Measurements from ENCODE around the gene EPRS1. TPM values are rescaled to one million over a fixed set of nuclear protein-coding genes. Genes with fewer than 3 reads are reported as not detected.
A peak's percentile ranks its signal among the peaks of the same experiment; 100 is the strongest.

The EPRS1 gene
- total RNA-seq, 1 experiment from 2014 or later: 182 TPM

GRCh38 chr1:220084460-220084859 lies 38.2 kb upstream of the EPRS1 start:
- Histone ChIP-seq H2AFZ (no peak overlapping the region), H3K36me3 (ENCODE audit: low read depth) (no peaks in the 10 kb centered on the region), H4K20me1 (ENCODE audit: insufficient read depth) (no peaks in the 10 kb centered on the region), H3K79me2 (ENCODE audit: low read depth) (peaks cover 29% of the 10 kb centered on the region), H3K27ac (peak overlapping the region; percentile 24), H3K9me2 (ENCODE audit: insufficient read depth) (no peaks in the 10 kb centered on the region), H3K27me3 (ENCODE audit: insufficient read depth, low read depth) (no peaks in the 10 kb centered on the region), H3K4me3 (no peak overlapping the region), H3K9me3 (ENCODE audit: insufficient read depth, low read depth) (no peaks in the 10 kb centered on the region), H3K4me2 (peak overlapping the region; percentile 37; the same call in 1 of the 2 replicates), H3K4me1 (replicated peaks; ENCODE audit: insufficient read depth) (peaks cover 12% of the 10 kb centered on the region), H3F3A (ENCODE audit: insufficient read depth, low read depth) (peaks cover 4% of the 10 kb centered on the region; the same call in 1 of the 2 replicates)
- TF ChIP-seq, protein P1, sequence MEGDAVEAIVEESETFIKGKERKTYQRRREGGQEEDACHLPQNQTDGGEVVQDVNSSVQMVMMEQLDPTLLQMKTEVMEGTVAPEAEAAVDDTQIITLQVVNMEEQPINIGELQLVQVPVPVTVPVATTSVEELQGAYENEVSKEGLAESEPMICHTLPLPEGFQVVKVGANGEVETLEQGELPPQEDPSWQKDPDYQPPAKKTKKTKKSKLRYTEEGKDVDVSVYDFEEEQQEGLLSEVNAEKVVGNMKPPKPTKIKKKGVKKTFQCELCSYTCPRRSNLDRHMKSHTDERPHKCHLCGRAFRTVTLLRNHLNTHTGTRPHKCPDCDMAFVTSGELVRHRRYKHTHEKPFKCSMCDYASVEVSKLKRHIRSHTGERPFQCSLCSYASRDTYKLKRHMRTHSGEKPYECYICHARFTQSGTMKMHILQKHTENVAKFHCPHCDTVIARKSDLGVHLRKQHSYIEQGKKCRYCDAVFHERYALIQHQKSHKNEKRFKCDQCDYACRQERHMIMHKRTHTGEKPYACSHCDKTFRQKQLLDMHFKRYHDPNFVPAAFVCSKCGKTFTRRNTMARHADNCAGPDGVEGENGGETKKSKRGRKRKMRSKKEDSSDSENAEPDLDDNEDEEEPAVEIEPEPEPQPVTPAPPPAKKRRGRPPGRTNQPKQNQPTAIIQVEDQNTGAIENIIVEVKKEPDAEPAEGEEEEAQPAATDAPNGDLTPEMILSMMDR (conservative IDR thresholded peaks at IDR 0.05): no peak
- no peak for TF ChIP-seq EZH2 (IDR thresholded peaks at IDR 0.05; ENCODE audit: low read depth)
- intact Hi-C loops (cut with micrococcal nuclease; ENCODE audit: unreplicated experiment): no loop called here
- ChIA-PET POLR2A (ENCODE audit: unreplicated experiment) (interaction anchor here (0.6 kb wide), 1 partner anchor 11 kb away, joined by 16 read pairs; no protein-coding TSS in a partner anchor), CTCF (no interaction called here)
- no TSS peak for BruUV-seq (replicated peaks)
- DNase-seq: peak in 1 of 2 experiments; percentile 49

- Histone ChIP-seq H3K79me2 (ENCODE audit: low read depth) (no peaks in the 10 kb centered on the region), H3K27ac (no peak overlapping the region), H3K9me3 (ENCODE audit: insufficient read depth, low read depth) (no peaks in the 10 kb centered on the region), H3K4me1 (replicated peaks; ENCODE audit: insufficient read depth) (no peaks in the 10 kb centered on the region), H3F3A (ENCODE audit: insufficient read depth, low read depth) (no peaks in the 10 kb centered on the region), H3K36me3 (ENCODE audit: low read depth) (peaks cover 11% of the 10 kb centered on the region), H3K4me2 (no peak overlapping the region), H3K27me3 (ENCODE audit: insufficient read depth, low read depth) (no peaks in the 10 kb centered on the region), H3K9me2 (ENCODE audit: insufficient read depth) (no peaks in the 10 kb centered on the region), H2AFZ (no peak overlapping the region), H3K4me3 (no peak overlapping the region), H4K20me1 (ENCODE audit: insufficient read depth) (no peaks in the 10 kb centered on the region)
- CTCF ChIA-PET: no interaction called here
- no peak for DNase-seq
- TF ChIP-seq EZH2 (IDR thresholded peaks at IDR 0.05; ENCODE audit: low read depth): no peak
- TF ChIP-seq, protein P1 (conservative IDR thresholded peaks at IDR 0.05): no peak
- intact Hi-C loops (cut with micrococcal nuclease; ENCODE audit: unreplicated experiment): no loop called here
- BruUV-seq (replicated peaks): no TSS peak
- POLR2A ChIA-PET (ENCODE audit: unreplicated experiment): no interaction called here
Measured at GRCh38 chr1:220077887-220078286, 31.6 kb upstream of the EPRS1 start.

DNA sequence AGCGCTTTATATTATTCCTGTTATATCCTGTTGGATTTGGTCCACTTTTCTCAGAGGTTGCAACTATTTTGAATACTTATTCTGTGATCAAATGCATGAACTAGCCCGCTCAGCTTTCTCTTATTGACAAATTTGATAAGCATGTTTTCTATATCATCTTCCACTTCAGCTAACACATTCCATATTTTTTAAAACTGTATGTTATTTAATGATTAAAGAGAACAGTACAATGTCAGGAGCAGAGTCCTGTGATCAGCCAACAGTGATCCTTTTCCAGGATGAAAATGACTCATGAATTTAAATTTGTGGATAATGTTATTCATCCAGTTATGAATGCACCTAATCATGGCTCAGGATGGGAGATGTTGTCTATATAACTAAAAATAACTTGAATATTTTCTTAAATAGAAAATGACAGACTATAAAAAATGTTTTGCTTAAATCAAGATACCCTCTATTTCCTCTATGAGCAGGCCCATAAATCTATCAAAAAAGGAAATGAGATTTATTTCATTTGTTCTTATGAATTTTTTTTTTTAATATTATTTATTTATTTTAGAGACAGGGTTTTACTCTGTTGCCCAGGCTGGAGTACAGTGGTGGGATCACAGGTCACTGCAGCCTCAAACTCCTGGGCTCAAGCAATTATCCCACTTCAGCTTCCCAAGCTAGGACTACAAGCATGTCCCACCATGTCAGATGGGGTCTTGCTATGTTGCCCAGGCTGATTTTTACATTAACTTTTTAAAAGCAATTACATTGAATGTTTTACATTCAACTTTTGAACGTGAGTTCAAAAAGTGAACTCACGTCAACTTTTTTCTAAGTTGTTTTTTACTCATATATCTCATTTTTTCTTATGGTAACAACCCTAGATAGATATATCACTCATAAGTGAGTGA lies 30.8 kb upstream of the EPRS1 start:
- ChIA-PET CTCF (no interaction called here), POLR2A (ENCODE audit: unreplicated experiment) (no interaction called here)
- Histone ChIP-seq H3K79me2 (ENCODE audit: low read depth) (no peaks in the 10 kb centered on the region), H3F3A (ENCODE audit: insufficient read depth, low read depth) (no peaks in the 10 kb centered on the region), H3K4me3 (no peak overlapping the region), H2AFZ (no peak overlapping the region), H4K20me1 (ENCODE audit: insufficient read depth) (no peaks in the 10 kb centered on the region), H3K27ac (no peak overlapping the region), H3K4me1 (replicated peaks; ENCODE audit: insufficient read depth) (no peaks in the 10 kb centered on the region), H3K9me3 (ENCODE audit: insufficient read depth, low read depth) (no peaks in the 10 kb centered on the region), H3K36me3 (ENCODE audit: low read depth) (peaks cover 17% of the 10 kb centered on the region), H3K9me2 (ENCODE audit: insufficient read depth) (no peaks in the 10 kb centered on the region), H3K27me3 (ENCODE audit: insufficient read depth, low read depth) (no peaks in the 10 kb centered on the region), H3K4me2 (no peak overlapping the region)
- no TSS peak for BruUV-seq (replicated peaks)
- DNase-seq: no peak
- intact Hi-C loops (cut with micrococcal nuclease; ENCODE audit: unreplicated experiment): no loop called here
- TF ChIP-seq, protein P1 (conservative IDR thresholded peaks at IDR 0.05): no peak
- TF ChIP-seq EZH2 (IDR thresholded peaks at IDR 0.05; ENCODE audit: low read depth): no peak
